Ectodermal cell (in vitro differentiated cells): ENCODE results near the gene PTCHD4. TPM values are rescaled to one million over a fixed set of nuclear protein-coding genes. Genes with fewer than 3 reads are reported as not detected.
A peak's percentile ranks its signal among the peaks of the same experiment; 100 is the strongest.

ENCODE experiments used
- H3K27ac ChIP-seq: 2 replicates; pipeline ENCODE4 v1.7.0; 2013; ENCODE audit warnings: mild to moderate bottlenecking, low read depth, low read length; ENCODE audit not compliant: insufficient read depth, poor library complexity, severe bottlenecking
- H3K27me3 ChIP-seq: 2 replicates; pipeline ENCODE4 v1.7.0; 2013; ENCODE audit warnings: mild to moderate bottlenecking, low read length; ENCODE audit not compliant: insufficient read depth, control insufficient read depth, poor library complexity, severe bottlenecking
- H3K36me3 ChIP-seq: one replicate; pipeline ENCODE4 v1.7.0; 2013; ENCODE audit warnings: low read length; ENCODE audit not compliant: control insufficient read depth, insufficient read depth
- H3K4me1 ChIP-seq: one replicate; pipeline ENCODE4 v1.7.0; 2013; ENCODE audit warnings: low read length; ENCODE audit not compliant: control insufficient read depth, insufficient read depth
- H3K4me3 ChIP-seq: 2 replicates; pipeline ENCODE4 v1.7.0; 2013; ENCODE audit warnings: low read depth, low read length, control low read depth; ENCODE audit not compliant: insufficient read depth
- H3K9me3 ChIP-seq: 2 replicates; pipeline ENCODE4 v1.7.0; 2013; ENCODE audit warnings: mild to moderate bottlenecking, low read length, moderate library complexity; ENCODE audit not compliant: control insufficient read depth
- WGBS, 2 experiments: methylation state at CpG; one replicate each; pipeline ENCODE4 v1.1.7; 2013; ENCODE audit warnings: missing lambda C conversion rate in 2 of 2; 5-methylcytosine and 5-hydroxymethylcytosine counted together
- polyA plus RNA-seq, 4 experiments: library from polyadenylated mRNA; stranded (reverse); fragments of 50-300 nt; gene quantifications; one replicate each; pipeline ENCODE4 v1.2.3, GENCODE V29; 2013

The PTCHD4 gene
- polyA plus RNA-seq (2013, experiment 1 of 4), result 4.4 TPM
- polyA plus RNA-seq (2013, experiment 2 of 4), result 3.1 TPM
- polyA plus RNA-seq (2013, experiment 3 of 4), result 3.1 TPM
- polyA plus RNA-seq (2013, experiment 4 of 4), result 3.2 TPM

DNA sequence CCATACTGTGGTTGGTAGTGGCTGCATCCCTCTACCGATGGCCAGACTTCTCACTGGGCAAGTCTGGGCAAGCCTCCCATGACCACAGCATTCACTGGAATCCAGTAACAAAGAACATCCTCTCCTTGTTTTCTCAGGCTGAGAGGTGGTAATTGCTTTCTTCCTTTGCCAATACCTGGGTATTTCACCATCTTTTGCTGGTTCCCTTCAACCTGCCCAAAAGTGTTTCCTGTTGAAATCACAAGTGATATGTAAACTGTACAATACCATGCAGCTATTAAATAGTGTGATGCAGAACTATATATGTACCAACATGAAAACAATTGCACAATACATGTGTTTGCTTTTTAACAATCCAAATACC is at the start of gene PTCHD4:
Gene PTCHD4 (minus strand): TSS at position 55 of the 364 bp plus-strand sequence. CDS start 42,240 bp downstream, outside the sequence.
- H3K27me3 ChIP-seq, result no peaks in the 10 kb centered on the region
- peak within 1 kb of the TSS; percentile 28 for H3K4me3 ChIP-seq
- peaks cover 20% of the 10 kb centered on the region for H3K4me1 ChIP-seq
- H3K36me3 ChIP-seq, result no peaks in the 10 kb centered on the region
- 29 to 44% methylated on average over 1 of the region's 1 CpG for WGBS, 2 experiments
- no peaks in the 10 kb centered on the region for H3K9me3 ChIP-seq
- H3K27ac ChIP-seq, result peak within 1 kb of the TSS; percentile 36

- no peaks in the 10 kb centered on the region for H3K36me3 ChIP-seq
- H3K27me3 ChIP-seq, result no peaks in the 10 kb centered on the region
- H3K9me3 ChIP-seq, result no peaks in the 10 kb centered on the region
- 95 to 100% methylated on average over 2 of the region's 2 CpGs for WGBS, 2 experiments
- no peaks in the 10 kb centered on the region for H3K4me1 ChIP-seq
- H3K27ac ChIP-seq, result no peak overlapping the region
- no peak overlapping the region for H3K4me3 ChIP-seq
Measured at GRCh38 chr6:48151142-48151541, 40.1 kb upstream of the PTCHD4 start.

- no peaks in the 10 kb centered on the region for H3K4me1 ChIP-seq
- H3K9me3 ChIP-seq, result no peaks in the 10 kb centered on the region
- H3K36me3 ChIP-seq, result no peaks in the 10 kb centered on the region
- WGBS, 2 experiments, result 91 to 92% methylated on average over 2 of the region's 2 CpGs
- no peak overlapping the region for H3K4me3 ChIP-seq
- H3K27ac ChIP-seq, result no peak overlapping the region
- no peaks in the 10 kb centered on the region for H3K27me3 ChIP-seq
Measured at GRCh38 chr6:48150701-48151100, 39.7 kb upstream of the PTCHD4 start.

DNA sequence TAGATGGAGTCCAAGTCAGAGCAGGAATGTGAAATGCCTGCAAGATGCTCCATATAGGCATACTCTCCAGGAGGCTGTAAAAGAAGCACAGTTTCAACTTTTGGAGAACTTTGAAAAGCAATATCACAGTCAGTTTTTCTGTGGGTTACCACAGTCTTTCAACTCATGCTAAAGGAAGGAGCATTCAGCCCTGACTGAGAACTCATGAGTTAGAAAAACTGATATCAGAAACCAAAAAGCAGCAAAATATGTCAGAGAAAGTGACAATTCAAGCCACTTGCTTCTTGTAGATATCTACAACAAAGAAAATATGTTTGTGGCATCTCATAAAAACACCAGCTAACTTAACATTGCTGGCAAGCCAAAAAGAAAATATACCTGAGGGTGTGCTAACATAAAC is 36.1 kb upstream of the PTCHD4 start:
- H3K4me3 ChIP-seq, result no peak overlapping the region
- no peaks in the 10 kb centered on the region for H3K36me3 ChIP-seq
- no peaks in the 10 kb centered on the region for H3K27me3 ChIP-seq
- H3K27ac ChIP-seq, result no peak overlapping the region
- no peaks in the 10 kb centered on the region for H3K4me1 ChIP-seq
- H3K9me3 ChIP-seq, result no peaks in the 10 kb centered on the region

DNA sequence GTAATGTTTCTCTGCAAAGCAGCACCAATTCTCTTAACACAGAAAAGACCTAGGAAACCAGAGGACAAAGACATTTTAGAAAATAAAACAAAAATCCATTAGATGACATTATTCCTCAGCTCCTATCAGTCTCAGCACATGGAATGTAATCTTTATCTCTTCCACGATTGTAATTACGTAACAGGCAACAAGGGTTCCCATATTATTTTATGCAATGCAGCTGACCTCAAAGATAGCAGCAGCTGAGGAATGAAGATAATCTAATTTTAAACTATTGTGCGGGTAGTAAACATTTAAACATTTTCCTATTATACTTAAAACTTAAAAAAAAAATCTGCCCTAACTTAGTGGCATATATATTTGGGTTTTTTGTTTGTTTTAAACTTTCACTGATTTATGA is 33.0 kb upstream of the PTCHD4 start:
- Histone ChIP-seq H3K36me3 (no peaks in the 10 kb centered on the region), H3K27ac (no peak overlapping the region), H3K4me3 (no peak overlapping the region), H3K9me3 (no peaks in the 10 kb centered on the region), H3K27me3 (no peaks in the 10 kb centered on the region), H3K4me1 (no peaks in the 10 kb centered on the region)
- 94% methylated on average over 2 of the region's 3 CpGs for WGBS, 2 experiments

GRCh38 chr6:48141975-48142374 is 31.0 kb upstream of the PTCHD4 start:
- H3K4me1 ChIP-seq, result no peaks in the 10 kb centered on the region
- H3K27me3 ChIP-seq, result no peaks in the 10 kb centered on the region
- no peak overlapping the region for H3K4me3 ChIP-seq
- no peaks in the 10 kb centered on the region for H3K36me3 ChIP-seq
- WGBS, 2 experiments, result 81 to 89% methylated on average over 2 of the region's 2 CpGs
- no peak overlapping the region for H3K27ac ChIP-seq
- no peaks in the 10 kb centered on the region for H3K9me3 ChIP-seq

DNA sequence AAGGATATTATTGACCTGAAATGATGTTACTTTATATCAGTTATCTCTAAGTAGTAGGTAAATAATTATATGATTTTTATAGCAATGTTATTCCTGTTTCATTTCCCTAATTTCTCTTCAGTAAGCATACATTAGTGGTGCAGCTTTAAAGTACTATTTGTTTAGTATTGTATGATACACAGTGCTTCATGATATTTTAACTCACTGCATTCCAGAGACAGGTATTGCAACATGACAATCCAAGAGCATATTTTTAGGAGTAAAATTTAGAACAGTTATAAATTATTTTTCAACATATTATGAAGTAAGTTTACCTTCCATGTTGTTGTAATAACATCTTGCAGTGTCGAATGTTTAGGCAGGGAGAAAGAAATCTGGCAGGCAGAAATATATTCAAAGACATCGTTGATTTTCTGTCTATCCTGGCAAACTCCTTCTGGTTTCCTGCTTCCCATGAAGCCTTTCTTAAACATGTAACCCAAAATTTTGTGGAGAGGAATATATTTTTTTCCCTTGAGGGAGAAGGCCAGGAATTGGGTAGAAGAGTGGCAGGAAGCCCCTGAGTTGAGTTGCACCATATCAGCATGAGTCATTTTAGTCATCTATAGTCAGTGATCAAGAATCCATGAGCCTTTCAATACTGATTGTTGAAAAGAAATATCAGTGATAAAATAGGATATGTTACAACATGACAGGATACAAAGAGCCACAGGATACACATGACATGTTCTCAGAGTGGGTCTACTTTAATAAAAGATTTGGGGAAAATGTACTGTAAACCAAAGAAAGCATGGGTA is 29.0 kb upstream of the PTCHD4 start:
- WGBS, 2 experiments, result 98 to 100% methylated on average over 2 of the region's 2 CpGs
- Histone ChIP-seq H3K4me3 (no peak overlapping the region), H3K4me1 (no peaks in the 10 kb centered on the region), H3K36me3 (no peaks in the 10 kb centered on the region), H3K27ac (no peak overlapping the region), H3K9me3 (no peaks in the 10 kb centered on the region), H3K27me3 (no peaks in the 10 kb centered on the region)

DNA sequence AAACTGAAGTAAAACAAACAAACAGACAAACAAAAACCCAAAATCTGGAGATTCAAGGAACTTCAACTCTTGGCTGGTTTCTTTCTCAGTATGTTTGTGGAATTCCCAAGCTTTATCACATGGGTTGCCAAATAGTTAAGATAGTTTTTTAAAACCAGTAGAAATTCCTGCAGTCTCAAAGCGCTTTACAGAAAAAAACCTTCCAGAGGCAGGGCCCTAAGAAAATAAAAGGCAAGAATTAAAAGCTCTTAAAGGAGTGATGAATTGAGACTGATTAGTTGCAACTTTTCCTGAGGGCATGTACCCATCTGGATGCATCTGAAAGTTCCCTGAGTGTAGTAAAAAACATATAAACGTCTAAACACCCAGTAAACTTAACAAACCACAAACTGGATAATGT is 25.9 kb upstream of the PTCHD4 start:
- Histone ChIP-seq H3K36me3 (no peaks in the 10 kb centered on the region), H3K27ac (no peak overlapping the region), H3K4me1 (no peaks in the 10 kb centered on the region), H3K9me3 (no peaks in the 10 kb centered on the region), H3K27me3 (no peaks in the 10 kb centered on the region), H3K4me3 (no peak overlapping the region)
- WGBS, 2 experiments, result 86 to 91% methylated on average over 2 of the region's 2 CpGs

- no peak overlapping the region for H3K27ac ChIP-seq
- 86 to 93% methylated on average over 4 to 5 of the region's 5 CpGs for WGBS, 2 experiments
- H3K9me3 ChIP-seq, result no peaks in the 10 kb centered on the region
- H3K36me3 ChIP-seq, result no peaks in the 10 kb centered on the region
- no peaks in the 10 kb centered on the region for H3K4me1 ChIP-seq
- no peak overlapping the region for H3K4me3 ChIP-seq
- no peaks in the 10 kb centered on the region for H3K27me3 ChIP-seq
Measured at GRCh38 chr6:48135323-48136084, 24.5 kb upstream of the PTCHD4 start.

DNA sequence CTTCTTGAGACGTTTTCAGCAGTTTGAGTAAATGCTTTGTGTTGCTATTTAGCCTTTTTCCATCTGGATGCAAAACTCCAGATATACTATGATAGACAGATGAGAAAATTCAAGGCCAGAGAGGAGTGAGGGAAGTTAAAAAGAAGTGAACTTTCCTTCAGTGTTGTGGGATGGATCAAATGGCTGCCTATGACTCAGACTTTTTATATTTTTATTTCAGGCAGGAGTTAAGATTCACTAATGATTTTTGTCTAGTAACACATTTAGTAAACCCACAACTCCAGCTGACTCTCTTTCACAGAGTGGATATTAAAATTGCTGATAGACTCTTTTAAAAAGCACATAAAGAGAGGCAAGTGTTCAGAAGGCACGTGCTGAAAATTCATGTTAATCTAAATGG is 23.2 kb upstream of the PTCHD4 start:
- Histone ChIP-seq H3K27ac (no peak overlapping the region), H3K4me3 (no peak overlapping the region), H3K4me1 (no peaks in the 10 kb centered on the region), H3K9me3 (no peaks in the 10 kb centered on the region), H3K36me3 (no peaks in the 10 kb centered on the region), H3K27me3 (no peaks in the 10 kb centered on the region)
- WGBS, 2 experiments, result 94 to 100% methylated on average over 2 of the region's 2 CpGs
